Ishikawa (cell line): Measurements from ENCODE around the gene FCN1.

ENCODE experiments used
- YY1 ChIP-seq: IDR thresholded peaks from 2 replicates; pipeline ENCODE4 v1.6.1; 2012; ENCODE audit warnings: low read depth
- TF ChIP-seq, protein P1 (sequence below): IDR thresholded peaks from 2 replicates; pipeline ENCODE4 v1.6.1; 2012

DNA sequence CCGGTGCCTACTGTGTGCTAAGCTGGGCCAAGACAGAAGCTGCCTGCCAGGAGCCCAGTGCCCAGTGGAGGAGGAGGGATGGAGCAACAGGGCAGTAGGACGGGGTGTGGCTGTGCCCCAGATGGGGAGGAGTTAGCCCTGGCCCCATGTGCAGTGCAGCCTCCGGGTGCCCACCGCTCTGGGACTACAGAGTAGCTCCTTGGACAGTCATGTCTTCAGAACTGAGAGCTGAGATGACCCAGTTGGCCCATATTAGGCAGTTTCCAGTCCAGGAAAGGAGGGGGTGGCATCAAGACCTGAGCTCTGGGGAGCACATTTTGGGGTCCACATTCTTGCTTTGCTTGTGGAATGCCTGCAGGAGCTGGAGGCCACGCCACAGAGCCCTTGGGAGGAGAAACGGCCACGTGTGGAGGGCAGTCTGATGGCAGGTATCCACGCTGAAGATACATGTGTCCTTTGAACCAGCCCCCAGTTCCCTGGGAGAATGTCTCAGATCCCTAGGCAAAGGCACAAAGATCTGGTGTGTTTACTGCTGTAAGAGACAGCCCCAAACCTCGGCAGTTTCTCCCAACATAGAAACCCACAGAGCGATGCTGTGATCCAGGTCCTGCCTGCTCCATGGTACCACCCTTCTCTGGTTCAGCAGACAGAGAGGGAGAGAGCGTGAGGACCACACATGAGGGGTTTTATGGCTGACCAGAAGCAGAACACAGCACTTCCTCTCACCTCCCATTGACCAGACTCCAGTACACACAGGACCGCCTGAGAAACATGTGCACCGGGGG lies 46.8 kb upstream of the FCN1 start:
- TF ChIP-seq, protein P1, sequence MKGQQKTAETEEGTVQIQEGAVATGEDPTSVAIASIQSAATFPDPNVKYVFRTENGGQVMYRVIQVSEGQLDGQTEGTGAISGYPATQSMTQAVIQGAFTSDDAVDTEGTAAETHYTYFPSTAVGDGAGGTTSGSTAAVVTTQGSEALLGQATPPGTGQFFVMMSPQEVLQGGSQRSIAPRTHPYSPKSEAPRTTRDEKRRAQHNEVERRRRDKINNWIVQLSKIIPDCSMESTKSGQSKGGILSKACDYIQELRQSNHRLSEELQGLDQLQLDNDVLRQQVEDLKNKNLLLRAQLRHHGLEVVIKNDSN: no peak
- no peak for TF ChIP-seq YY1
